Stomach smooth muscle (tissue), 2 donors: Measurements from ENCODE around the gene LYZL4.

Experiments
- H3K27ac ChIP-seq: one replicate; pipeline ENCODE4 v1.7.0; 2013; ENCODE audit warnings: mild to moderate bottlenecking, low read length, inconsistent platforms
- H3K27me3 ChIP-seq, 2 donors: one replicate each; pipeline ENCODE4 v1.7.0; 2013; ENCODE audit warnings: low read length in 2 of 2; ENCODE audit not compliant: insufficient read depth in 2 of 2, control insufficient read depth in 1 of 2
- H3K36me3 ChIP-seq, 2 donors: one replicate each; pipeline ENCODE4 v1.7.0; 2013; ENCODE audit warnings: low read length in 2 of 2; ENCODE audit not compliant: control insufficient read depth in 2 of 2, insufficient read depth in 2 of 2
- H3K4me1 ChIP-seq: one replicate; pipeline ENCODE4 v1.7.0; 2013; ENCODE audit warnings: low read length; ENCODE audit not compliant: control insufficient read depth, insufficient read depth
- H3K4me3 ChIP-seq, 2 donors: one replicate each; pipeline ENCODE4 v1.7.0; 2013; ENCODE audit warnings: low read length in 2 of 2
- H3K9ac ChIP-seq, 2 donors: one replicate each; pipeline ENCODE4 v1.7.0; 2013; ENCODE audit warnings: low read length in 2 of 2, mild to moderate bottlenecking in 1 of 2
- H3K9me3 ChIP-seq, 2 donors: one replicate each; pipeline ENCODE4 v1.7.0; 2013; ENCODE audit warnings: low read length in 2 of 2; ENCODE audit not compliant: control insufficient read depth in 2 of 2
- donor health status: healthy.
- donor health status: Pancreatic carcinoma.

Gene LYZL4

DNA sequence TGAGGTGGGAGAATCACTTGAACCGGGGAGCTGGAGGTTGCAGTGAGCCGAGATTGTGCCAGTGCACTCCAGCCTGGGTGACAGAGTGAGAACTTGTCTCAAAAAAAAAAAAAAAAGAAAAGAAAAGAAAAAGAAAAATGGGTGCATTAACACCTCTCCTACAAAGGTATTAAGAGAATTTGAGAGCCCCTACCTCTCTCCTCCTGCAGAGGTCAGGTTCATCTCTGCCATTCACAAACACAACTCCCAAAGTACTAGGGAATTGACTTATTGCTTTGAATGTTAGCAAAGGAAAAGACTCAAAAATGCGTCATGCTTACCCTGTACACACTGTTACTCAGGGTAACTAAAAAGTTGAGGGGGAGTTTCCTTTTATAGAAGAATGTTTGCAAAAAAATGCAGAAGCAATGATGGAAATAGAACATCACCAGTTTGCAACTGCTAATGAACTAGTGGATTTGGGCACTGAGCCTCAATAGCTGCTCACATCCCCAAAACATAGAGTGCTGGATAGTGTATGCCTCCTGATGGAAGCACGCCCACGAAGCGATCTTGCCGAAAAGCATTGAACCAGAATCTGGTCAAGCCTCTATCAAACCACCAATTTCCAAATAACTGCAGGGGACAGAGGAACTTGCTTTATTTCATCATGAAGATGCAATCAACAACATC lies 15.5 kb upstream of the LYZL4 start:
- no peak overlapping the region for H3K27ac ChIP-seq
- H3K4me1 ChIP-seq: no peaks in the 10 kb centered on the region
- H3K27me3 ChIP-seq: peaks cover 0 to 2% of the 10 kb centered on the region in 2 donors
- H3K36me3 ChIP-seq: no peaks in the 10 kb centered on the region
- H3K9ac ChIP-seq: no peak overlapping the region
- H3K9me3 ChIP-seq: peaks cover 0 to 4% of the 10 kb centered on the region in 2 donors
- no peak overlapping the region for H3K4me3 ChIP-seq

DNA sequence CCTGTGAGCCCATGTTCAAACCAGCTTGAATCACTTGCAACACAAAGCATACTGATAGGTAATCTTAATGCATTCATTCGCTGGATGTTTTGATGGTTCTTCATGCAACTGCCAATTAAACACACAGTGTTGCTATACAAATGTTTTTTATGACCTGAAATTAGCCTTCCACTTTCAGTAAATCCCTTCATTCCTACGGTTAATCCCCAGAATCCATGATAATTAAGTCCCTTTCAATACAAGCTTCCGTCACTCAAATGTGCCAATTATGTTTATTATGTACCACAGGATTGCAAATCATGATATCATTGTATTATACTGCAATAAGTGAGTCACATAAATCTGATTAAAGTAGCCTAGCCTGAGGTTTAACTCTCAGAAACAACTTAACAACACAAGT lies 14.5 kb upstream of the LYZL4 start:
- no peak overlapping the region for H3K27ac ChIP-seq
- peaks cover 0 to 2% of the 10 kb centered on the region in 2 donors for H3K27me3 ChIP-seq
- no peak overlapping the region for H3K4me3 ChIP-seq
- no peaks in the 10 kb centered on the region for H3K36me3 ChIP-seq
- H3K4me1 ChIP-seq: peaks cover 6% of the 10 kb centered on the region
- peaks cover 0 to 3% of the 10 kb centered on the region in 2 donors for H3K9me3 ChIP-seq
- no peak overlapping the region for H3K9ac ChIP-seq

- Histone ChIP-seq H3K27me3 (no peaks in the 10 kb centered on the region), H3K9me3 (no peaks in the 10 kb centered on the region), H3K9ac (no peak overlapping the region), H3K36me3 (no peaks in the 10 kb centered on the region), H3K4me1 (peaks cover 14% of the 10 kb centered on the region), H3K27ac (no peak overlapping the region), H3K4me3 (no peak overlapping the region)
Measured at GRCh38 chr3:42421818-42422796, 11.7 kb upstream of the LYZL4 start.

DNA sequence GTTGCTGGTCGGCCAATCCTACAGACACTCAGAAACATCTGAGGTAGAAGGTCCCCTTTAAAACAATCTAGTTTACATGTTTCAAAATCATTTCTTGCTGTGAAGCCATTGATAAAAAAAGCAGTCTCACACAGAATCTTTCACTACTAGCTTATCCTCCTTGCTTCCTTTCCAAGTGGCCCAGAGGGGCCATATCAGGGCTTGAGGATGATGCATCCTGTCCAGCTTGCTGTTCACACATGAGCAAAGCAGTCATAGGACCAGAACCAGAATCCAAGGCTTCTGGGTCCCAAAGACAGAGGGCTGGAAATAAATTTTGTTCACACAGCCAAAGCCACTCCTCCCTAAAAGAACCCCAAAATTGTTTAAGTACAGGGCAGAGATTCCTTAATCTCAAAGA lies 9.2 kb upstream of the LYZL4 start:
- no peaks in the 10 kb centered on the region for H3K36me3 ChIP-seq
- H3K9ac ChIP-seq: no peak overlapping the region
- H3K4me1 ChIP-seq: peaks cover 14% of the 10 kb centered on the region

GRCh38 chr3:42412526-42413155 lies 2.2 kb upstream of the LYZL4 start:
- H3K4me3 ChIP-seq: no peak overlapping the region
- no peak overlapping the region for H3K27ac ChIP-seq
- H3K9me3 ChIP-seq: no peaks in the 10 kb centered on the region
- no peaks in the 10 kb centered on the region for H3K27me3 ChIP-seq
- H3K4me1 ChIP-seq: no peaks in the 10 kb centered on the region
- no peaks in the 10 kb centered on the region for H3K36me3 ChIP-seq
- no peak overlapping the region for H3K9ac ChIP-seq

More for the DNA sequence above, 9.2 kb upstream of the LYZL4 start:
- no peaks in the 10 kb centered on the region for H3K9me3 ChIP-seq
- H3K27ac ChIP-seq: no peak overlapping the region
- H3K4me3 ChIP-seq: no peak overlapping the region
- no peaks in the 10 kb centered on the region for H3K27me3 ChIP-seq

GRCh38 chr3:42411429-42411828 lies 1.0 kb upstream of the LYZL4 start:
- H3K27ac ChIP-seq: no peak overlapping the region
- H3K4me1 ChIP-seq: no peaks in the 10 kb centered on the region
- no peaks in the 10 kb centered on the region for H3K27me3 ChIP-seq
- H3K9ac ChIP-seq: no peak overlapping the region
- no peak overlapping the region for H3K4me3 ChIP-seq
- H3K9me3 ChIP-seq: no peaks in the 10 kb centered on the region
- no peaks in the 10 kb centered on the region for H3K36me3 ChIP-seq

DNA sequence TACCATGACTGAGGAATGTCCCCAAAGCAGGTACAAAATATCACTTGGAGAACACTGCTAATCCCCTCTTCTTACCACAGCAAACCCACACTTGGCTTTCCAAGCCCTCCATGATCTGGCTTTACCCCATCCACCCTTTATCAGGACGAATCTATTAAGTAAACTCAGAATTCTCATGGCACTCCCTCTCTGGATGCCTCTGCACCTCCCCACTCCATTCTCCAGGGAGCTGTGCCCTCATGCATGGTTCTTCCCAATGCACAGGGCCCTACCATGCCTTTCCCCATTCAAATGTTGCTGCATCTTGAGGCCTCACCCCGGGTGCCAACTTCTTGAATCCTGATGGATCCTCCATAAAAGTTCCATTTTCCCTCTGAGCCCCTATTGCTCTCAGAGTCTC lies 2.3 kb downstream of the LYZL4 start:
- H3K9ac ChIP-seq: no peak overlapping the region
- no peaks in the 10 kb centered on the region for H3K4me1 ChIP-seq
- no peak overlapping the region for H3K4me3 ChIP-seq
- H3K36me3 ChIP-seq: no peaks in the 10 kb centered on the region
- no peaks in the 10 kb centered on the region for H3K9me3 ChIP-seq
- no peaks in the 10 kb centered on the region for H3K27me3 ChIP-seq
- no peak overlapping the region for H3K27ac ChIP-seq

- Histone ChIP-seq H3K27ac (no peak overlapping the region), H3K4me1 (no peaks in the 10 kb centered on the region), H3K27me3 (no peaks in the 10 kb centered on the region), H3K36me3 (no peaks in the 10 kb centered on the region), H3K9me3 (no peaks in the 10 kb centered on the region), H3K9ac (no peak overlapping the region), H3K4me3 (no peak overlapping the region)
Measured at GRCh38 chr3:42406727-42407450, 3.5 kb downstream of the LYZL4 start.

DNA sequence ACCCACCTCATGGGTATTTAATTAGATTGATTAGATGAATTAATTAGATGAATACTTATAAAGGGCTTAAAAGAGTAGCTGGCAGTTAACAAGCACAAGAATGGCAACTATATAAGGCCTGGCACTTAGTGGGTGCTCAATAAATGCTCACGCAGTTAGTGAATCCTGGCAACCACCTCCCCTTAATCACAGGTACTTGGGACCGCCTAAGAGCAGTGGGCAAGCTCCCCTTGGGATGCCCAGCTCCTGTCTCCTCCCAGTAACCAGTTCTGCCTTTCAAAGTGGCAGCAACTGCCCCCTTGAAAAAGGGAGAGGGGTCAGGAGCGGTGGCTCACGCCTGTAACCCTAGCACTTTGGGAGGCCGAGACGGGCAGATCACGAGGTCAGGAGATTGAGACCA lies 4.6 kb downstream of the LYZL4 start:
- no peaks in the 10 kb centered on the region for H3K36me3 ChIP-seq
- no peaks in the 10 kb centered on the region for H3K4me1 ChIP-seq
- no peaks in the 10 kb centered on the region for H3K27me3 ChIP-seq
- no peak overlapping the region for H3K27ac ChIP-seq
- H3K9ac ChIP-seq: no peak overlapping the region
- no peaks in the 10 kb centered on the region for H3K9me3 ChIP-seq
- H3K4me3 ChIP-seq: no peak overlapping the region

- Histone ChIP-seq H3K27me3 (no peaks in the 10 kb centered on the region), H3K9ac (no peak overlapping the region), H3K27ac (no peak overlapping the region), H3K4me1 (no peaks in the 10 kb centered on the region), H3K36me3 (no peaks in the 10 kb centered on the region), H3K4me3 (no peak overlapping the region), H3K9me3 (no peaks in the 10 kb centered on the region)
Measured at GRCh38 chr3:42403737-42404136, 6.7 kb downstream of the LYZL4 start.
